HG03097 (cell line): Measurements from ENCODE around the gene MMP24.
"Not testable (repeated sequence)": the region's sequence is repeated elsewhere in the genome, so short reads cannot be mapped to it uniquely, and the experiment has no call there.

ENCODE experiments used
- ATAC-seq: cut with Tn5 transposase; IDR thresholded peaks from one replicate; pipeline ENCODE4 v1.9.1; 2021; ENCODE audit not compliant: unreplicated experiment, low FRiP score

Gene MMP24

GRCh38 chr20:35305682-35306556 lies 79.4 kb downstream of the MMP24 start:
- no peak for ATAC-seq

GRCh38 chr20:35306931-35307517 lies 80.5 kb downstream of the MMP24 start:
- ATAC-seq, result no peak

DNA sequence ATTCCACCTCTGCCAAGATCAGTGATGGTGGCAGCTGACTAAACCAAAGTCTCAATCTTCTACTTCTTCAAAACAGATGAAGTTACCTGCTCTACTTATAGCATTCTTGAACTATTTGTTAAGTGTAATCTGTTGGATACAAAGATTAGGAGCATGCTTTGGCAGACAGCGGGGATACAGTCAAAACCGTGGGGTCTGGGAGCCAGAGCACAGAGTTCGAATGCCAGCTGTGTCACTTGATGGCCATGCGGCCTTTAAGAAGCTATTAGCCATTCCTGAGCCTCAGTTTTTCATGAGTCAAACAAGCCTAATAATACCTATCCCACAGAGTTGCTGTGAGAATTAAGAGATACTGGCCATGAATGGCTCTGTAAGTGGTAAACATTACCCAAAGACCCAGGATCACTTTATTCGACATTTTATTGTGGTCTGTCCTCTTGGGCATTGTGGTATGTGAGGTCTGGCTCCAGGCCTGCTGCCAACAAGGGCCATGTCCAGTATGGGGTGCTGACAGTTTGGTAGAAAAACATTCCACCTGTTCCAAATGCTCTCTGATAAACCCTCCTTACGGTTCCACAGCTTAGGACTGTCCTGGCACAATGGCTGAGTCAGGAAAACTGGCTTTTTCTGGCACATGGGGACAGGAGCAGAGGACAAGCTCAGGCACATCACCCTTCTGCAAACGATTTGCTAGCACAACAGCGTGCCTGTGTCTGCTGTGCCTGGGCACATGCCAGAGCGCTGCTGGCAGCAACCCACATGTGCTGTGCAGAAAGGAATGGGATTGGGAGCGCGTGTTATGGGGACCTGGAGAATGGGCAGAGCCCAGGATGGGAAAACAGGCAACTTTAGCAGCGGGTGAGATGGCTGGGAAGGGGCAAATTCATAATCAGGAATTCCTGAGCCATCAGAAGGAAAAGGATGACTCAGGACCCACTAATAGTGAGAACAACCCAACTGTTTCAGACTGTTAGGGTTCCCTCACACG lies 81.5 kb downstream of the MMP24 start:
- no peak for ATAC-seq

DNA sequence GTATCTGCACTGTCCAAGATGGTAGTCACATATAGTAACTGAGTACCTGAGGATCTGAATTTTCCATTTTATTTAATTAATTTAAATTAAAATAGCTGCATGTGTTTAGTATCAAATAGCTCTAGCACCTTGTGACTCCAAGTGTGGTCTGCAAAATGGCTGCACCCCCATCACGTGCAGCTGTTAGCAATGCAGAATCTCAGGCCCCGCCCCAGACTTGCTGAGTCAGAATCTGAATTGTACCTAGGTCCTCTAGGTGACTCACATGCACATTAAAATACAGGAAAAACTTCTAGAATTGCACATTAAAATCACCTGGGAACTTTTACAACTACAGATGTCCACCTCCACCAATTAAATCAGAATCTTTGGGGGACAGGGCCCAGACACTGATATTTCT lies 84.9 kb downstream of the MMP24 start:
- no peak for ATAC-seq

GRCh38 chr20:35311822-35312221 lies 85.3 kb downstream of the MMP24 start:
- ATAC-seq, result no peak

- no peak for ATAC-seq
Observed at GRCh38 chr20:35312318-35312717, 85.8 kb downstream of the MMP24 start.

- no peak for ATAC-seq
Observed at GRCh38 chr20:35314816-35315631, 88.5 kb downstream of the MMP24 start.

DNA sequence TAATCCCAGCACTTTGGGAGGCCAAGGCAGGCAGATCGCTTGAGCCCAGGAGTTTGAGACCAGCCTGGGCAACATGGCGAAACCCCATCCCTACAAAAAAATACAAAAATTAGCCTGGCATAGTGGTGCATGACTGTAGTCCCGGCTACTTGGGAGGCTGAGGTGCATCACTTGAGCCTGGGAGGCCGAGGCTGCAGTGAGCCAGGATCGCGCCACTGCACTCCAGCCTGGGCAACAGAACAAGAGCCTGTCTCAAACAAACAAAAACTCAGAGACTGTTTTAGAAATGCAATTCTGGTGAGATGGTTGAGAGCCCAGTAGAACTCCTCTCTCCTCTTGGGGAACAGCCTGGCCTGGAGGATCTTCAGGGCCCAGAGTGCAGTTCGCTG lies 89.1 kb downstream of the MMP24 start:
- ATAC-seq, result not testable (repeated sequence)

- ATAC-seq, result no peak
Observed at GRCh38 chr20:35316086-35316485, 89.6 kb downstream of the MMP24 start.

DNA sequence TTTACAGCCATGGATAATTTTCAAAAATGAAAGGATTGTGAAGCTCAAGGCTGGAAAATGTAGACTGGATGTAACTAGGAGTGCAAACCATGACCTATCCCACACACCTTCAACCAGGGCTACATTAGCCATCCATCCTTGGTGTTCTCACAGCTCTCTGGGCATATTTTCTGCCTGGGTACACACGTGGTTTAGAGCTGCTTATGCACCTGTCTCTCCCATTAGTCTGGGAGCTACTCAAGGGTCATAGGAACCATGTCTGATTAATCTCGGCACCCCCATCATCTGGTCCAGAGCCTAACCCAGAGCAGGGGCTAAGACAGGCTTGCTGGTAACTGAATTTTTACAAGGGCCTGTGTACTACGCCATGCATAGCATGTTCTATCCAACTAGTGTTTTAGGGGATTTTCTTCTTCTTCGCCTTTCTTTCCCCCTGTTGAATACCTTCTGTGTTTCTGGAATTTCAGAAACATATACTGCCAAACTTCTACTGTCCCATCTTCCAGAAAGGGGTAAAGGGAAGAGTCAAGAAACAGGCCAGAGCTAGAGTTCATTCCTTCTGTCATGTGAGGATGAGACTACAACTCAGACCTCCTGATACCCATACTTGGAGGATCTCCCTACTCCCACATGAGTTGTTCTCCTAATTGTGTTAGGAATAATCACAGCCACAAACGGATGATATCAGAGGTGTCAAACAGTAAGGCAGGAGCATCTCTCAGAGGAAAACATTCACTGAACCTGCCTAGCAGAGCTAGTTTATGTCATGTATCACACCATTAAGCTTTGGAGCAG lies 91.1 kb downstream of the MMP24 start:
- ATAC-seq, result no peak

DNA sequence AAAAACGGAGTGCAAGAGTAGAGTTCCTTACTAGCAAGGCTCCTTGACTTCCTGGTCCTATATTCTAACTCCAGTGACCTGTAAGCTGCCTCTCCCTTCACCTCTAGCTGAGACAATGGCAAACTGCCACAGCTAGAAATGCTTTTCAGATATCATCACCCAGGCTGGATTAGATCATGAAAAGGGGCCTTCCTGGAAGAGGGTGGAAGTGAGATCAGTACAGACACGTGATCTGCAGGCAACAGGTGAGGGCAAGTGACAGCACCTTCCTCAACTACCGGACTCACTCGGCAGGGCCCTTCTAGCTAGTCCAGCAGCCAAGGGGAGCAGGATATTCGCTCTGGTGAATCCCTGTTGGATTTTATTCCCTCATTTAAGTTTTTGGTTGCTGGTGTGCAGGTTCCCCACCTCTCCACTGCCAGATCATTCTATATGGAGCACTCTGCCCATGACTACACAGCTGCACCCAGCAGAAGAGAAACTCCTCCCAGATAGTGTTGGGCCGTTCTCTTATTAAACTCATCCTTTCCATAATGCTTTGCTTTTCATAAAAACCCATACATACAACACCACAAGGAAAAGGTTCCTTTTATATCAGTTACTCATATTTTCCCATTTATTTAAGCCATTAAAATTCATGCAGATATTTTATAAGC lies 92.1 kb downstream of the MMP24 start:
- ATAC-seq, result no peak

GRCh38 chr20:35319192-35319870 lies 92.8 kb downstream of the MMP24 start:
- ATAC-seq, result no peak

DNA sequence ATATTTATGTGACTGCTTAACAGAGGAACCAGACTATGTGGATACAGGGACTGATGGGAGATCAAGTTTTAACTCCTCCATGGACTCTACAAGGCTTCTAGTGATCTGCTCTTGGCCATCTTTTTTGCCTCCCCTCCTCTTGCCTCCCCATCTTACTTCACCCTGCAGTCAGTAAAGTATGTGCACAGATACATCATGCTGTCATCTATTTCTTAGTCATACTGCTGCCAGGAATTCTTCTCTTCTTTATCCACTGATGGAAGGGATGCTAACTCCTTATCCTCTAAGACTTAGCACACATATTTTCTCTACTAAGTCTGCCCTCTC lies 93.3 kb downstream of the MMP24 start:
- no peak for ATAC-seq

DNA sequence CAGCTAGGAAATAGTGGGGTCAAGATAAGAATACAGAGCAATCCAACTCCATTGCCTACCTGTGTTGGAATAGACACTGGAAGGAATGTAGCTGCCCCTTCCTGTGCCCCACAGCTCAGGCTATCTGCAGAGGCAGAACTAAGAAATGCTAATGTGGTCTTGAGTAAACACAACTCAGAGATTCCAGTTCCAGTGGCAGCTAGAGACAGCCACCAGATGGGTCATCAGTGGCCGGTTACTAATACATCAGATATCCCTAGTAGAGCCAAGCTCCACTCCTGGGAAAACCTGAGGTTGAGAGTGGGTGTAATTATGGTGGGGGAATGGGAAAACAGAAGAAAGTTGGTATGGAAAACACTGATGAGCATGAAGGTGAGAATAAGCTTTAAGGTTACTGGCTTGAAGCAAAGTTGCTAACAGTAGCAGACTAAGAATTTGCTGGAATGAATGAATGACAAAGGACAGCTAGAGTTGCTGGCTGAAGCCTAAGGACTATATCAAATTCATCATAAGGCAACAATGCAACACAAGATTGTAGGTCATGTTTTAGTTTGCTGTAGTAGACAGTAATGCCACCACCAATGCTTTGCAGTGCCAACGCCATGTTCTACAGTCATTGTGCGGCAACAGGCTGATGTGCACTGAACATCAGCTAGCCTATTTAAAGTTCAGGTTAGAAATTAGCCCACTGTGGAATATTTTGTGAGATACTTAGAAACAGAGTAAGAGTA lies 94.1 kb downstream of the MMP24 start:
- ATAC-seq, result no peak

GRCh38 chr20:35325401-35325800 lies 98.9 kb downstream of the MMP24 start:
- ATAC-seq, result no peak

DNA sequence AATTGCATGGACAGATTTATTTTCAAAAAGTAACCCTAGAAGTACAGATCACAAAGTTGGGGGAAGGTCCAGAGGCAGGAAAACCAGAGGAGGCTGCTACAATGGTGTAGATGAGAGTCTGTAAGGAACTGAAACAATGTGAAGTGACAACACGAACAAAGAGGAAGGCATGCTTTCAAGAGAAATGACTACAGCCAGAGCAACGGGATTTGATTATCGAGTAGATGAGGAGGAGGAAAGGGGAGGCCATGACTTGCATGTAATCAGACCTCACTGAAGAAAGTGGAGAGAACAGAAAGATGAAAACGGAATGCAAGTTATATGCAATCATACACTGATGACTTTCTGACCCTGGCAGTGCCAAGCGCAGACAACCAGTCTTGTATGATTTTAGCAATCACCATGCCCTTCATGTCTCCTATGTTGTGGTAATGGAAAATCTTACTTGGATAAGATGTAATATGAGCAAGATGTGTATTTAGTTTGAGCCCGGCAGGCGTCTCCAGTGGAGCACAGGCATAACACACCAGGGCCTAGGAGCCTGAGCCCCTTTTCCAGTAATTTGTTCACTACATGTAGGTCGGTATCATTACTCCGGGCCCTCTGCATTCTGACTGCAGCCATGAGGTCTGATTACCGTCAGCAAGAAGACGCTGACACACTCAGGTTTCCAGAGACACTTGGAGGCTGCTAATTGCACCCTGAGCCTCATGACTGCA lies 99.7 kb downstream of the MMP24 start:
- ATAC-seq, result no peak
